ENCODE measurements around the gene SLC25A26. TPM values are rescaled to one million over a fixed set of nuclear protein-coding genes. Genes with fewer than 3 reads are reported as not detected.

SLC25A26 gene
- total RNA-seq, 3 donors from 2014 or later, result 15.9 to 25.8 (median 20.2) TPM

GRCh38 chr3:66227051-66227450, 6.2 kb downstream of the SLC25A26 start:
- Histone ChIP-seq H3K4me3 (no peak overlapping the region), H3K4me1 (ENCODE audit: low read depth) (no peaks in the 10 kb centered on the region), H3K9me3 (no peaks in the 10 kb centered on the region), H3K36me3 (ENCODE audit: low read depth) (no peaks in the 10 kb centered on the region)
- DNase-seq (no peak), ATAC-seq (no peak)
- intact Hi-C loops (cut with DNase I, micrococcal nuclease), result no loop called here
- no peak for TF ChIP-seq CTCF (IDR thresholded peaks at IDR 0.05)

- Histone ChIP-seq H3K4me1 (ENCODE audit: low read depth) (no peaks in the 10 kb centered on the region), H3K9me3 (no peaks in the 10 kb centered on the region), H3K36me3 (ENCODE audit: low read depth) (no peaks in the 10 kb centered on the region), H3K4me3 (no peak overlapping the region)
- no peak for DNase-seq
- TF ChIP-seq CTCF (IDR thresholded peaks at IDR 0.05), result no peak
- intact Hi-C loops (cut with DNase I, micrococcal nuclease), result no loop called here
- no peak for ATAC-seq
Observed at GRCh38 chr3:66227915-66228314, 7.1 kb downstream of the SLC25A26 start.

- H3K4me1 ChIP-seq (ENCODE audit: low read depth), result no peaks in the 10 kb centered on the region
- ATAC-seq, result no peak
- H3K9me3 ChIP-seq, result no peaks in the 10 kb centered on the region
- intact Hi-C loops (cut with DNase I, micrococcal nuclease), result no loop called here
- no peak for TF ChIP-seq CTCF (IDR thresholded peaks at IDR 0.05)
- no peaks in the 10 kb centered on the region for H3K36me3 ChIP-seq (ENCODE audit: low read depth)
- DNase-seq, result no peak
- no peak overlapping the region for H3K4me3 ChIP-seq
Observed at GRCh38 chr3:66228707-66229106, 7.9 kb downstream of the SLC25A26 start.

- H3K9me3 ChIP-seq, result no peaks in the 10 kb centered on the region
- no peaks in the 10 kb centered on the region for H3K36me3 ChIP-seq (ENCODE audit: low read depth)
- DNase-seq (no peak), ATAC-seq (no peak)
- intact Hi-C loops (cut with DNase I, micrococcal nuclease), result no loop called here
- no peak for TF ChIP-seq CTCF (IDR thresholded peaks at IDR 0.05)
- no peaks in the 10 kb centered on the region for H3K4me1 ChIP-seq (ENCODE audit: low read depth)
- no peak overlapping the region for H3K4me3 ChIP-seq
Observed at GRCh38 chr3:66229931-66230330, 9.1 kb downstream of the SLC25A26 start.

- no peak for TF ChIP-seq CTCF (IDR thresholded peaks at IDR 0.05)
- no peaks in the 10 kb centered on the region for H3K36me3 ChIP-seq (ENCODE audit: low read depth)
- no peak overlapping the region for H3K4me3 ChIP-seq
- ATAC-seq (peak; percentile 54), DNase-seq (no peak)
- intact Hi-C loops (cut with DNase I, micrococcal nuclease), result no loop called here
- H3K4me1 ChIP-seq (ENCODE audit: low read depth), result no peaks in the 10 kb centered on the region
- no peaks in the 10 kb centered on the region for H3K9me3 ChIP-seq
Observed at GRCh38 chr3:66233033-66233432, 12.2 kb downstream of the SLC25A26 start.

- intact Hi-C loops (cut with DNase I, micrococcal nuclease), result no loop called here
- no peak overlapping the region for H3K4me3 ChIP-seq
- H3K9me3 ChIP-seq, result peaks cover 7% of the 10 kb centered on the region
- no peak for TF ChIP-seq CTCF (IDR thresholded peaks at IDR 0.05)
- no peaks in the 10 kb centered on the region for H3K36me3 ChIP-seq (ENCODE audit: low read depth)
- DNase-seq, result no peak
- H3K4me1 ChIP-seq (ENCODE audit: low read depth), result no peaks in the 10 kb centered on the region
- ATAC-seq, result no peak
Observed at GRCh38 chr3:66236281-66236680, 15.5 kb downstream of the SLC25A26 start.
